Transverse colon (tissue), 4 donors: ENCODE results near the gene GJD3. TPM values are rescaled to one million over a fixed set of nuclear protein-coding genes. Genes with fewer than 3 reads are reported as not detected.

Source experiments
- DNase-seq: peaks from one replicate; pipeline ENCODE4 v3.0.0-alpha.2; 2019
- H3K27ac ChIP-seq, 4 donors: fragments of 200-600 bp; sonication (generic); 2 replicates each; pipeline ENCODE4 v1.5.1; 2016 to 2018; ENCODE audit warnings: inconsistent platforms in 4 of 4
- H3K27me3 ChIP-seq: fragments of 200-600 bp; sonication (generic); 2 replicates; pipeline ENCODE4 v1.5.1; 2017; ENCODE audit warnings: inconsistent platforms
- H3K36me3 ChIP-seq, 4 donors: fragments of 200-600 bp; sonication (generic); 2 replicates each; pipeline ENCODE4 v1.5.1; 2017 to 2019; ENCODE audit warnings: inconsistent platforms in 4 of 4
- H3K4me1 ChIP-seq, 4 donors: fragments of 200-600 bp; sonication (generic); 2 replicates each; pipeline ENCODE4 v1.5.1; 2017 to 2020; ENCODE audit warnings: inconsistent platforms in 4 of 4
- H3K4me3 ChIP-seq, 4 donors: fragments of 200-600 bp; sonication (generic); 1 replicate in 1 of 4; 2 replicates in 3 of 4; pipeline versions ENCODE4 v1.5.1 to v1.6.1; 2017 to 2019; ENCODE audit warnings: inconsistent platforms in 4 of 4
- H3K9me3 ChIP-seq, 2 donors: fragments of 200-600 bp; sonication (generic); 2 replicates each; pipeline ENCODE4 v1.5.1; 2017 to 2019; ENCODE audit warnings: inconsistent platforms in 2 of 2
- EP300 ChIP-seq: sonication (generic); formaldehyde crosslinking; IDR thresholded peaks from one replicate; pipeline ENCODE4 v1.6.1; 2017; ENCODE audit warnings: antibody characterized with exemption, low read depth
- POLR2A ChIP-seq: fragments of 450-650 bp; IDR thresholded peaks from one replicate; pipeline ENCODE4 v1.6.1; 2016; ENCODE audit warnings: antibody characterized with exemption, mild to moderate bottlenecking, moderate library complexity
- POLR2AphosphoS5 ChIP-seq, 3 donors: sonication (generic); formaldehyde crosslinking; IDR thresholded peaks; one replicate each; pipeline ENCODE4 v1.6.1; 2016; ENCODE audit warnings: antibody characterized with exemption in 3 of 3
- WGBS, 2 donors: methylation state at CpG; one replicate each; pipeline ENCODE4 v1.1.5; 2018; ENCODE audit warnings: low coverage in 1 of 2; 5-methylcytosine and 5-hydroxymethylcytosine counted together
- in situ Hi-C, 4 donors: fragments of 200-750 bp; cut with MboI; loops; one replicate each; pipeline versions ENCODE4 v1.15.0 to v1.15.1; 2017; ENCODE audit warnings: low sequenced_read_pairs in 3 of 4, low pct_ligation_motif_present in 1 of 4, low pct_unique_long_range_greater_than_20kb in 1 of 4
- intact Hi-C: fragments of 100-400 bp; cut with DNase I; formaldehyde crosslinking; loops from one replicate; pipeline ENCODE4 v1.15.1; 2023; ENCODE audit warnings: low total_unique reads
- total RNA-seq, 4 donors: library from RNA; depleted of rRNA; stranded (reverse); fragments of >200 nt; gene quantifications; one replicate each; pipeline ENCODE4 v1.1.0, GENCODE V29; 2016
- TF ChIP-seq, protein P1 (sequence below), 5 experiments: fragments of 200-600 bp in 3 of 5; fragments of 450-650 bp in 2 of 5; sonication (generic) in 3 of 5; IDR thresholded peaks; 1 replicate in 2 of 5; 2 replicates in 3 of 5; pipeline ENCODE4 v1.5.1; 2016 to 2017; ENCODE audit warnings: antibody characterized with exemption in 5 of 5, inconsistent platforms in 3 of 5, mild to moderate bottlenecking in 2 of 5, moderate library complexity in 1 of 5

The GJD3 gene
- total RNA-seq, 4 donors from 2014 or later = not detected

DNA sequence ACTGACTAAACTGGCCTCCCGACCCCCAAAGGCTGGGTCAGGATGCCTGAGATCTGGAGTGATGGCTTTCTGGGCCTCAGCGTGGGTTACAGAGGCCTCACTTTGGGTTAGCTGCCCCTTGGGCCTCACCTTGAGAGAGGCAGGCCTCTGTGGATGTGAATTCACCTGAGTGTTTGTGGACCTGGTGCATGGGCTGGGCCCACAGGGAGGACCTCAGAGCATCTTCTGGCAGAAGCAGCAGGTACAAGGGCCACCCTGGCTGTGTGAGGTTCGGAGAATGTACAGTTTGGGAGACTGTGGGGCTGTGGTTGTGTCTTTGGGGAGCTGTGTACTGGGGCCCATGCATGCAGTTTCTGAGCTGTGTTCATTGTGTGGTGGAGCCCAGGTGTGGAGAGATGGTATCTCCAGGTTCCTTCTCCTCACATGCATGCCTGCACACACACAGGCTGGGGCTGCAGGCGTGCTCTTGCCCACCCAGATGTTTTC, 37.2 kb downstream of the GJD3 start:
- 63% methylated on average over 4 of the region's 4 CpGs; no CpG with 5 or more reads in 1 of the 2 donors for WGBS, 2 donors
- in situ Hi-C loops (no loop called here), intact Hi-C loops (no loop called here)
- H3K9me3 ChIP-seq = no peaks in the 10 kb centered on the region
- H3K27me3 ChIP-seq = no peaks in the 10 kb centered on the region
- DNase-seq = no peak
- H3K4me3 ChIP-seq = no peak overlapping the region
- no peaks in the 10 kb centered on the region for H3K36me3 ChIP-seq
- TF ChIP-seq POLR2AphosphoS5 (IDR thresholded peaks at IDR 0.05) (no peak), POLR2A (no peak), EP300 (no peak)
- TF ChIP-seq, protein P1, sequence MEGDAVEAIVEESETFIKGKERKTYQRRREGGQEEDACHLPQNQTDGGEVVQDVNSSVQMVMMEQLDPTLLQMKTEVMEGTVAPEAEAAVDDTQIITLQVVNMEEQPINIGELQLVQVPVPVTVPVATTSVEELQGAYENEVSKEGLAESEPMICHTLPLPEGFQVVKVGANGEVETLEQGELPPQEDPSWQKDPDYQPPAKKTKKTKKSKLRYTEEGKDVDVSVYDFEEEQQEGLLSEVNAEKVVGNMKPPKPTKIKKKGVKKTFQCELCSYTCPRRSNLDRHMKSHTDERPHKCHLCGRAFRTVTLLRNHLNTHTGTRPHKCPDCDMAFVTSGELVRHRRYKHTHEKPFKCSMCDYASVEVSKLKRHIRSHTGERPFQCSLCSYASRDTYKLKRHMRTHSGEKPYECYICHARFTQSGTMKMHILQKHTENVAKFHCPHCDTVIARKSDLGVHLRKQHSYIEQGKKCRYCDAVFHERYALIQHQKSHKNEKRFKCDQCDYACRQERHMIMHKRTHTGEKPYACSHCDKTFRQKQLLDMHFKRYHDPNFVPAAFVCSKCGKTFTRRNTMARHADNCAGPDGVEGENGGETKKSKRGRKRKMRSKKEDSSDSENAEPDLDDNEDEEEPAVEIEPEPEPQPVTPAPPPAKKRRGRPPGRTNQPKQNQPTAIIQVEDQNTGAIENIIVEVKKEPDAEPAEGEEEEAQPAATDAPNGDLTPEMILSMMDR (IDR thresholded peaks at IDR 0.05) = no peak
- peaks cover 80 to 98% (median 91%) of the 10 kb centered on the region in 4 donors for H3K4me1 ChIP-seq
- peak overlapping the region; percentile 91 to 96 (median 92) for H3K27ac ChIP-seq

DNA sequence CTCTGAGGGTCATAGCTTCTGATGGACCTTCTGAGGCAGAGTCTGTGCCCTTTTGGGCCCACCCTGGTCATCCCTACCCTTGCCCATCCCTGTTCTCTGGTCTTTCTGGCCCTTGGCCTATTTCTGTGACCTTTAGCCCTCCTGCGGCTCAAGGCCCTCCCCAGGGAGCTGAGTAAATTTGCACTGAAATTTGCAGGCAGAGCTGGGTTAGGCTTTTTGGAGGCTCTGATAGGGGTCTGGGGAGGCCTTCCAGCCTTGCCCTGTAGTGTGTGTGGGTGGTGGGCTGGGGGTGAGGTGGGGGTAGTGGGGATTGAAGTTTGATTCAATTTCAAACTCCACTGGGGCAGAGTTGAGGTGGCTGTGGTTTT, 37.7 kb downstream of the GJD3 start:
- H3K4me1 ChIP-seq = peaks cover 80 to 98% (median 92%) of the 10 kb centered on the region in 4 donors
- no peak overlapping the region for H3K4me3 ChIP-seq
- peak overlapping the region; percentile 91 to 96 (median 92) for H3K27ac ChIP-seq
- in situ Hi-C loops = no loop called here
- no peaks in the 10 kb centered on the region for H3K9me3 ChIP-seq
- no peak for DNase-seq
- WGBS, 2 donors = 36% methylated on average over 1 of the region's 1 CpG; no CpG with 5 or more reads in 1 of the 2 donors
- H3K36me3 ChIP-seq = no peaks in the 10 kb centered on the region
- TF ChIP-seq, protein P1 (IDR thresholded peaks at IDR 0.05) = no peak
- TF ChIP-seq POLR2A = no peak
- no peak for TF ChIP-seq EP300
- no peak for TF ChIP-seq POLR2AphosphoS5 (IDR thresholded peaks at IDR 0.05)
- intact Hi-C loops = no loop called here
- H3K27me3 ChIP-seq = no peaks in the 10 kb centered on the region

DNA sequence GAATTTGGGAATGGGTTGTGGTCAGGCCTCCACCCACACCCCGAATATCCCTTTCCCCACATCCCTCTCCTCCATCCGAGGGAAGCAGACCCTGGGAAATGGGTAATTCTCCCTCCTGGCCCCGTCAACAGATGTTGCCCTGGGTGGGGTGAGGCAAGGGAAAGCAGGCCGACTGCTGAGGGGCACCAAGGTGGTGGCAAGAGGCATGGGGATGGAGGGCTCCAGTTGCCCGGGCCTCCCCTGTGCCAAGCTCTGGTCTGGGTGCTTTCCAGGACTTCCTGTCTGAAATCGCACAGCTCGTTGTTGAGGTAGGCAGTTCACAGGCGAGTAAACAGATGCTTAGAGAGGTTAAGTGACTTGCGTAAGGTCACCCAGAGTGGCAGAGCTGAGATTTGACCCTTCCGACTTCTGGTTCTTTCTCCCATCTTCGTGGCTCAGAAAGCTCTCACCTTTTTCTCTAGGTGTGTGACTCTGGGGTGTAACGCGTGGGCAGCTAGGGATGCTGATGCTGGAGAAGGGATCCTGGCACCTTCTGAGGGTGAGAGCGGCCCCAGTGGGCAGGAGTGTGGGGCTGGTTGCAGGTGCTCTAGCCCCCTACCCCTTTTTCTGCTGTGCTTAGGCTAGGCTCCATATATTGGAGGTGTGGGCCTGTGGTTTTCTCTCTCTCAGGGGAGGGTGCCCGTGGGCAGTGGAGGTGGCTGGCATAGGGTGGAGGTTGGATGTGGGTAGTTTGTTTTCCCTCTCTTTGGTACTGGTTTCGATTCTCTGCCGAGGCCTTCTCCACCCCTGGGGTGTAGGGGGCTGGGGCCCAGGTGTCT, 38.3 kb downstream of the GJD3 start:
- peaks cover 79 to 98% (median 92%) of the 10 kb centered on the region in 4 donors for H3K4me1 ChIP-seq
- H3K4me3 ChIP-seq = no peak overlapping the region
- in situ Hi-C loops (no loop called here), intact Hi-C loops (no loop called here)
- peak overlapping the region; percentile 91 to 96 (median 92) for H3K27ac ChIP-seq
- DNase-seq = peak; percentile 55
- H3K27me3 ChIP-seq = no peaks in the 10 kb centered on the region
- no peaks in the 10 kb centered on the region for H3K9me3 ChIP-seq
- WGBS, 2 donors = 39 to 40% methylated on average over 1 to 17 of the region's 17 CpGs
- H3K36me3 ChIP-seq = no peaks in the 10 kb centered on the region
- TF ChIP-seq EP300 (no peak), POLR2AphosphoS5 (IDR thresholded peaks at IDR 0.05) (no peak), POLR2A (no peak)
- TF ChIP-seq, protein P1 (IDR thresholded peaks at IDR 0.05) = no peak

DNA sequence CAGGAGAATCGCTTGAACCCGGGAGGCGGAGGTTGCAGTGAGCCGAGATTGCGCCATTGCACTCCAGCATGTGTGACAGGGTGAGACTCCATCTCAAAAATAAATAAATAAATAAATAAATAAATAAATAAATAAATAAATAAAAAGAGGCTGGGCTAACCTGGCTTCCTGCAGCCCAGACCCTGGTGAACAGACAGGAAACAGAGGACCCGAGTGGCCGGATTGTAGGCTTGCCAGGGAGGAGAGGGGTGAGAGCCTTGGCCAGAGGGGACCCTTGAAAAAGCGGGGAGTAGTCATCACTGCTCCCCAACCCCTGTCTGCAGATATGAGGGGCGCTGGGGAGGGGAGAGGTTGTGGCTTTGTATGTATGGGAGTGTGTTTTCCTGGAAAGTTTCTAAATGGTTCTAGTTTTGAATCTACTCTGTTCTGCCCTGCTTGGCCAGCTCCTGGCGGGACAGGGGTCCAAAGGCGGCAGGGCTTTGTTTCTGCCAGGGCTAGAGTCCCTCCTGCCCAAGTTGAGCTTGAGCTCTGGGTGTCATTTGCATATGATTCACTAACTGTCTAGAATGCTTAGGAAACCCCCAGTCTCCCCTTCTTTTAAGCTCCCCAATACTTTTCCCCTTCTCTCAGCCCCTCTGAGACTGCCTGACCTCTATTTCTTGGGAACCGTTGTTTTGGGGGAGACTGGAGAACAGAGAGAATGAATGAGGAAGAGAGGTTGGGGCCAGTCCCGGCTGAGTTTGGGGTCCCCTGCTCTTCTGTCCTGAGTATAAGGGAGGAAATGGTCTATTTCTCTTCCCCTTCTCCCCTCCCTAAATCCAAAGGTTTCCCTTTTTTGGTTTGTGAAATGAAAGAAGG, 39.2 kb downstream of the GJD3 start:
- 55 to 76% methylated on average over 4 to 13 of the region's 13 CpGs for WGBS, 2 donors
- H3K4me1 ChIP-seq = peaks cover 78 to 98% (median 92%) of the 10 kb centered on the region in 4 donors
- intact Hi-C loops = no loop called here
- no peak overlapping the region for H3K4me3 ChIP-seq
- no peaks in the 10 kb centered on the region for H3K9me3 ChIP-seq
- H3K27me3 ChIP-seq = no peaks in the 10 kb centered on the region
- peak overlapping the region; percentile 91 to 96 (median 92) for H3K27ac ChIP-seq
- no peaks in the 10 kb centered on the region for H3K36me3 ChIP-seq
- TF ChIP-seq, protein P1 (IDR thresholded peaks at IDR 0.05) = no peak
- no peak for TF ChIP-seq EP300
- no peak for TF ChIP-seq POLR2A
- TF ChIP-seq POLR2AphosphoS5 (IDR thresholded peaks at IDR 0.05) = no peak
- DNase-seq = no peak
- in situ Hi-C loops = no loop called here
